ENCODE data around the gene UNC13B.

The UNC13B gene

GRCh38 chr9:35257986-35258659 is 96.3 kb downstream of the UNC13B start:
- Histone ChIP-seq H3F3A (ENCODE audit: insufficient read depth, low read length) (no peaks in the 10 kb centered on the region), H4K20me1 (ENCODE audit: insufficient read depth, low read length) (no peaks in the 10 kb centered on the region), H3K9ac (ENCODE audit: low read length) (no peak overlapping the region), H2AFZ (ENCODE audit: low read length) (no peak overlapping the region), H3K4me3 (ENCODE audit: low read depth, low read length, poor library complexity, severe bottlenecking) (no peak overlapping the region), H3K9me2 (ENCODE audit: low read depth, low read length) (no peaks in the 10 kb centered on the region), H3K27me3 (ENCODE audit: insufficient read depth, low read length) (no peaks in the 10 kb centered on the region), H3K4me2 (ENCODE audit: low read length) (no peak overlapping the region), H3K4me1 (ENCODE audit: insufficient read depth, low read length, severe bottlenecking) (no peaks in the 10 kb centered on the region), H3K9me3 (ENCODE audit: low read length) (no peaks in the 10 kb centered on the region), H3K27ac (ENCODE audit: low read depth, low read length, poor library complexity, severe bottlenecking) (no peak overlapping the region), H3K36me3 (ENCODE audit: insufficient read depth, low read length) (no peaks in the 10 kb centered on the region), H3K79me2 (ENCODE audit: insufficient read depth, low read length) (no peaks in the 10 kb centered on the region)
- TF ChIP-seq EZH2 (IDR thresholded peaks at IDR 0.05; ENCODE audit: borderline replicate concordance, low read length), result no peak
- TF ChIP-seq CTCF (IDR thresholded peaks at IDR 0.05; ENCODE audit: low read length), result no peak

GRCh38 chr9:35258660-35259474 is 97.1 kb downstream of the UNC13B start:
- Histone ChIP-seq H3K9me3 (ENCODE audit: low read length) (no peaks in the 10 kb centered on the region), H3K9me2 (ENCODE audit: low read depth, low read length) (no peaks in the 10 kb centered on the region), H3K4me3 (ENCODE audit: low read depth, low read length, poor library complexity, severe bottlenecking) (no peak overlapping the region), H3F3A (ENCODE audit: insufficient read depth, low read length) (no peaks in the 10 kb centered on the region), H3K36me3 (ENCODE audit: insufficient read depth, low read length) (no peaks in the 10 kb centered on the region), H3K4me2 (ENCODE audit: low read length) (no peak overlapping the region), H3K4me1 (ENCODE audit: insufficient read depth, low read length, severe bottlenecking) (no peaks in the 10 kb centered on the region), H2AFZ (ENCODE audit: low read length) (no peak overlapping the region), H3K9ac (ENCODE audit: low read length) (no peak overlapping the region), H3K79me2 (ENCODE audit: insufficient read depth, low read length) (no peaks in the 10 kb centered on the region), H4K20me1 (ENCODE audit: insufficient read depth, low read length) (no peaks in the 10 kb centered on the region), H3K27me3 (ENCODE audit: insufficient read depth, low read length) (no peaks in the 10 kb centered on the region), H3K27ac (ENCODE audit: low read depth, low read length, poor library complexity, severe bottlenecking) (no peak overlapping the region)
- TF ChIP-seq CTCF (IDR thresholded peaks at IDR 0.05; ENCODE audit: low read length) (peak; percentile 72), EZH2 (IDR thresholded peaks at IDR 0.05; ENCODE audit: borderline replicate concordance, low read length) (no peak)

- H4K20me1 ChIP-seq (ENCODE audit: insufficient read depth, low read length), result no peaks in the 10 kb centered on the region
- H3K9ac ChIP-seq (ENCODE audit: low read length), result no peak overlapping the region
- no peak overlapping the region for H3K27ac ChIP-seq (ENCODE audit: low read depth, low read length, poor library complexity, severe bottlenecking)
- no peak overlapping the region for H2AFZ ChIP-seq (ENCODE audit: low read length)
- H3K27me3 ChIP-seq (ENCODE audit: insufficient read depth, low read length), result no peaks in the 10 kb centered on the region
- H3K9me2 ChIP-seq (ENCODE audit: low read depth, low read length), result no peaks in the 10 kb centered on the region
- no peak overlapping the region for H3K4me3 ChIP-seq (ENCODE audit: low read depth, low read length, poor library complexity, severe bottlenecking)
- H3K9me3 ChIP-seq (ENCODE audit: low read length), result no peaks in the 10 kb centered on the region
- TF ChIP-seq CTCF (IDR thresholded peaks at IDR 0.05; ENCODE audit: low read length) (no peak), EZH2 (IDR thresholded peaks at IDR 0.05; ENCODE audit: borderline replicate concordance, low read length) (no peak)
- no peaks in the 10 kb centered on the region for H3K79me2 ChIP-seq (ENCODE audit: insufficient read depth, low read length)
- no peak overlapping the region for H3K4me2 ChIP-seq (ENCODE audit: low read length)
- H3K36me3 ChIP-seq (ENCODE audit: insufficient read depth, low read length), result no peaks in the 10 kb centered on the region
- H3F3A ChIP-seq (ENCODE audit: insufficient read depth, low read length), result no peaks in the 10 kb centered on the region
- no peaks in the 10 kb centered on the region for H3K4me1 ChIP-seq (ENCODE audit: insufficient read depth, low read length, severe bottlenecking)
Observed at GRCh38 chr9:35260186-35260585, 98.4 kb downstream of the UNC13B start.

Data from OCI-LY1 (cell line).